CD8-positive, alpha-beta memory T cell (primary cell): ENCODE data around the gene CAPN11. TPM values are rescaled to one million over a fixed set of nuclear protein-coding genes. Genes with fewer than 3 reads are reported as not detected.

Source experiments
- CTCF ChIA-PET: fragments of 350-600 bp; sonication (Branson Sonifier 250); formaldehyde crosslinking; loops from one replicate; lab custom pipeline; 2021; ENCODE audit warnings: antibody characterized with exemption; lab: Charles Lee
- POLR2A ChIA-PET: fragments of 350-600 bp; sonication (Branson Sonifier 250); formaldehyde crosslinking; loops from one replicate; lab custom pipeline; 2021; ENCODE audit warnings: antibody characterized with exemption; lab: Charles Lee
- DNase-seq, 5 donors: peaks; one replicate each; pipeline versions ENCODE4 v3.0.0 to v3.0.0-alpha.2; 2020 to 2022; ENCODE audit warnings: mixed read lengths in 1 of 5
- H3K27ac ChIP-seq: one replicate; pipeline ENCODE4 v1.7.0; 2013; ENCODE audit warnings: low read depth, mild to moderate bottlenecking, low read length, moderate library complexity
- H3K27me3 ChIP-seq: 2 replicates; pipeline ENCODE4 v1.7.0; 2013; ENCODE audit warnings: low read length, mild to moderate bottlenecking; ENCODE audit not compliant: insufficient read depth, poor library complexity, severe bottlenecking
- H3K36me3 ChIP-seq: 2 replicates; pipeline ENCODE4 v1.7.0; 2013; ENCODE audit warnings: mild to moderate bottlenecking, low read length, moderate library complexity; ENCODE audit not compliant: insufficient read depth
- H3K4me1 ChIP-seq: 2 replicates; pipeline ENCODE4 v1.7.0; 2013; ENCODE audit warnings: mild to moderate bottlenecking, low read length, moderate library complexity; ENCODE audit not compliant: insufficient read depth
- H3K4me3 ChIP-seq: 2 replicates; pipeline ENCODE4 v1.7.0; 2013; ENCODE audit warnings: mild to moderate bottlenecking, low read length
- H3K9me3 ChIP-seq: 2 replicates; pipeline ENCODE4 v1.7.0; 2013; ENCODE audit warnings: mild to moderate bottlenecking, low read length
- H3K27ac Mint-ChIP-seq, 8 donors: one replicate each; pipeline ENCODE4 v1.8.0; 2020 to 2021; ENCODE audit warnings: mixed read lengths in 8 of 8, mild to moderate bottlenecking in 6 of 8, inconsistent platforms in 3 of 8, moderate library complexity in 3 of 8
- H3K27me3 Mint-ChIP-seq, 2 donors: one replicate each; pipeline ENCODE4 v1.8.0; 2020 to 2021; ENCODE audit warnings: mixed read lengths in 2 of 2, mild to moderate bottlenecking in 1 of 2, moderate library complexity in 1 of 2
- H3K36me3 Mint-ChIP-seq, 3 donors: one replicate each; pipeline ENCODE4 v1.8.0; 2020 to 2021; ENCODE audit warnings: mixed read lengths in 3 of 3, inconsistent platforms in 1 of 3, mild to moderate bottlenecking in 1 of 3
- H3K4me1 Mint-ChIP-seq, 3 donors: one replicate each; pipeline ENCODE4 v1.8.0; 2020 to 2021; ENCODE audit warnings: mixed read lengths in 3 of 3, inconsistent platforms in 1 of 3, mild to moderate bottlenecking in 1 of 3
- H3K4me3 Mint-ChIP-seq, 7 donors: one replicate each; pipeline ENCODE4 v1.8.0; 2020 to 2021; ENCODE audit warnings: mixed read lengths in 7 of 7, mild to moderate bottlenecking in 6 of 7, moderate library complexity in 4 of 7, inconsistent platforms in 2 of 7
- H3K9me3 Mint-ChIP-seq, 5 donors: one replicate each; pipeline ENCODE4 v1.8.0; 2020 to 2022; ENCODE audit warnings: mixed read lengths in 5 of 5, mild to moderate bottlenecking in 3 of 5, moderate library complexity in 2 of 5, inconsistent platforms in 1 of 5
- polyA plus RNA-seq: library from polyadenylated mRNA; unstranded; fragments of 300-500 nt; fragmentation: Illumina TruSeq; gene quantifications from one replicate; pipeline ENCODE4 v1.2.3, GENCODE V29; 2021
- total RNA-seq, 2 experiments: library from RNA; stranded (reverse); gene quantifications; one replicate each; pipeline ENCODE4 v1.2.3, GENCODE V29; 2021

CAPN11 gene
- total and polyA plus RNA-seq, 3 experiments from 2014 or later, result not detected

GRCh38 chr6:44133003-44133931, 25.4 kb upstream of the CAPN11 start:
- Mint-ChIP-seq H3K27me3 (no peaks in the 10 kb centered on the region), H3K36me3 (peaks cover 0 to 32% (median 2%) of the 10 kb centered on the region in 3 donors), H3K4me1 (peaks cover 12 to 38% (median 16%) of the 10 kb centered on the region in 3 donors), H3K4me3 (peak overlapping the region in 1 of 7 donors; percentile 56), H3K27ac (peak overlapping the region in 1 of 8 donors; percentile 45), H3K9me3 (no peaks in the 10 kb centered on the region)
- Histone ChIP-seq H3K27ac (peak overlapping the region; percentile 54), H3K4me1 (peaks cover 11% of the 10 kb centered on the region), H3K27me3 (no peaks in the 10 kb centered on the region), H3K9me3 (no peaks in the 10 kb centered on the region), H3K4me3 (no peak overlapping the region), H3K36me3 (no peaks in the 10 kb centered on the region)
- ChIA-PET CTCF (interaction anchor here (0.9 kb wide), 1 partner anchor 18 kb away, joined by 3 read pairs; no protein-coding TSS in a partner anchor), POLR2A (interaction anchor here (0.5 kb wide), 1 partner anchor 76 kb away, joined by 3 read pairs; no protein-coding TSS in a partner anchor)
- DNase-seq, result no peak

GRCh38 chr6:44133981-44134711, 24.5 kb upstream of the CAPN11 start:
- Mint-ChIP-seq H3K27me3 (no peaks in the 10 kb centered on the region), H3K9me3 (no peaks in the 10 kb centered on the region), H3K27ac (peak overlapping the region in 1 of 8 donors; percentile 84), H3K4me3 (no peak overlapping the region), H3K36me3 (peaks cover 0 to 37% (median 3%) of the 10 kb centered on the region in 3 donors), H3K4me1 (peaks cover 7 to 31% (median 13%) of the 10 kb centered on the region in 3 donors)
- POLR2A ChIA-PET, result interaction anchor here (0.5 kb wide), 1 partner anchor 76 kb away, joined by 3 read pairs; no protein-coding TSS in a partner anchor
- Histone ChIP-seq H3K36me3 (no peaks in the 10 kb centered on the region), H3K27ac (peak overlapping the region; percentile 54), H3K4me1 (peaks cover 6% of the 10 kb centered on the region), H3K27me3 (no peaks in the 10 kb centered on the region), H3K9me3 (no peaks in the 10 kb centered on the region), H3K4me3 (no peak overlapping the region)
- CTCF ChIA-PET, result no interaction called here
- DNase-seq, result no peak

GRCh38 chr6:44135173-44135758, 23.4 kb upstream of the CAPN11 start:
- Histone ChIP-seq H3K27me3 (no peaks in the 10 kb centered on the region), H3K9me3 (no peaks in the 10 kb centered on the region), H3K36me3 (peaks cover 7% of the 10 kb centered on the region), H3K27ac (peak overlapping the region; percentile 54), H3K4me1 (peaks cover 6% of the 10 kb centered on the region), H3K4me3 (no peak overlapping the region)
- ChIA-PET POLR2A (no interaction called here), CTCF (no interaction called here)
- H3K4me1 Mint-ChIP-seq, result peaks cover 0 to 21% (median 9%) of the 10 kb centered on the region in 3 donors
- H3K27me3 Mint-ChIP-seq, result no peaks in the 10 kb centered on the region
- peak overlapping the region in 1 of 7 donors; percentile 52 for H3K4me3 Mint-ChIP-seq
- H3K27ac Mint-ChIP-seq, result peak overlapping the region in 2 of 8 donors; percentile 58 to 86
- no peaks in the 10 kb centered on the region for H3K9me3 Mint-ChIP-seq
- peaks cover under 1 to 47% (median 3%) of the 10 kb centered on the region in 3 donors for H3K36me3 Mint-ChIP-seq
- no peak for DNase-seq

GRCh38 chr6:44135875-44136274, 22.7 kb upstream of the CAPN11 start:
- peaks cover 6 to 53% (median 6%) of the 10 kb centered on the region in 3 donors for H3K36me3 Mint-ChIP-seq
- ChIA-PET POLR2A (no interaction called here), CTCF (no interaction called here)
- peak overlapping the region in 1 of 8 donors; percentile 58 for H3K27ac Mint-ChIP-seq
- no peaks in the 10 kb centered on the region for H3K9me3 ChIP-seq
- H3K27me3 ChIP-seq, result no peaks in the 10 kb centered on the region
- peaks cover 0 to 21% (median 9%) of the 10 kb centered on the region in 3 donors for H3K4me1 Mint-ChIP-seq
- no peak overlapping the region for H3K27ac ChIP-seq
- H3K4me3 ChIP-seq, result no peak overlapping the region
- no peaks in the 10 kb centered on the region for H3K27me3 Mint-ChIP-seq
- DNase-seq, result no peak
- H3K4me3 Mint-ChIP-seq, result no peak overlapping the region
- peaks cover 6% of the 10 kb centered on the region for H3K4me1 ChIP-seq
- H3K36me3 ChIP-seq, result peaks cover 13% of the 10 kb centered on the region
- no peaks in the 10 kb centered on the region for H3K9me3 Mint-ChIP-seq

GRCh38 chr6:44138717-44139350, 19.8 kb upstream of the CAPN11 start:
- Mint-ChIP-seq H3K27me3 (no peaks in the 10 kb centered on the region), H3K4me1 (peaks cover 0 to 2% (median 2%) of the 10 kb centered on the region in 3 donors), H3K36me3 (peaks cover 6 to 74% (median 7%) of the 10 kb centered on the region in 3 donors), H3K27ac (peak overlapping the region in 3 of 8 donors; percentile 16 to 70 (median 68)), H3K4me3 (no peak overlapping the region), H3K9me3 (no peaks in the 10 kb centered on the region)
- ChIA-PET CTCF (interaction anchor here (1.0 kb wide), 1 partner anchor 14 kb away, joined by 3 read pairs; no protein-coding TSS in a partner anchor), POLR2A (interaction anchor here (0.6 kb wide), 1 partner anchor 29 kb away, joined by 5 read pairs; no protein-coding TSS in a partner anchor)
- Histone ChIP-seq H3K36me3 (peaks cover 22% of the 10 kb centered on the region), H3K27me3 (no peaks in the 10 kb centered on the region), H3K4me1 (no peaks in the 10 kb centered on the region), H3K9me3 (no peaks in the 10 kb centered on the region), H3K4me3 (no peak overlapping the region), H3K27ac (no peak overlapping the region)
- DNase-seq, result no peak

- POLR2A ChIA-PET, result no interaction called here
- H3K27me3 Mint-ChIP-seq, result no peaks in the 10 kb centered on the region
- Histone ChIP-seq H3K4me3 (no peak overlapping the region), H3K27me3 (no peaks in the 10 kb centered on the region), H3K9me3 (no peaks in the 10 kb centered on the region), H3K27ac (no peak overlapping the region), H3K36me3 (peaks cover 27% of the 10 kb centered on the region), H3K4me1 (no peaks in the 10 kb centered on the region)
- H3K4me1 Mint-ChIP-seq, result peaks cover 0 to 2% (median 0%) of the 10 kb centered on the region in 3 donors
- H3K27ac Mint-ChIP-seq, result no peak overlapping the region
- H3K4me3 Mint-ChIP-seq, result no peak overlapping the region
- no peak for DNase-seq
- H3K9me3 Mint-ChIP-seq, result no peaks in the 10 kb centered on the region
- CTCF ChIA-PET, result interaction anchor here (1.0 kb wide), 1 partner anchor 14 kb away, joined by 3 read pairs; no protein-coding TSS in a partner anchor
- peaks cover 6 to 77% (median 7%) of the 10 kb centered on the region in 3 donors for H3K36me3 Mint-ChIP-seq
These were observed 19.3 kb upstream of the CAPN11 start for GRCh38 chr6:44139351-44139743.

- Histone ChIP-seq H3K4me3 (no peak overlapping the region), H3K4me1 (no peaks in the 10 kb centered on the region), H3K9me3 (no peaks in the 10 kb centered on the region), H3K27ac (no peak overlapping the region), H3K27me3 (no peaks in the 10 kb centered on the region), H3K36me3 (peaks cover 27% of the 10 kb centered on the region)
- Mint-ChIP-seq H3K36me3 (peaks cover 4 to 73% (median 11%) of the 10 kb centered on the region in 3 donors), H3K4me1 (peaks cover 0 to 2% (median 0%) of the 10 kb centered on the region in 3 donors), H3K9me3 (no peaks in the 10 kb centered on the region), H3K27me3 (no peaks in the 10 kb centered on the region), H3K27ac (peak overlapping the region in 3 of 8 donors; percentile 40 to 55 (median 46)), H3K4me3 (no peak overlapping the region)
- ChIA-PET CTCF (interaction anchor here (1.4 kb wide), 1 partner anchor 45 kb away, joined by 6 read pairs; no protein-coding TSS in a partner anchor), POLR2A (no interaction called here)
- DNase-seq, result no peak
These were observed 15.8 kb upstream of the CAPN11 start for GRCh38 chr6:44142835-44143234.
